SK-MEL-5 (cell line): Measurements from ENCODE around the gene MCL1. TPM values are rescaled to one million over a fixed set of nuclear protein-coding genes. Genes with fewer than 3 reads are reported as not detected.
"Not testable (repeated sequence)": the region's sequence is repeated elsewhere in the genome, so short reads cannot be mapped to it uniquely, and the experiment has no call there.

Experiments used
- DNase-seq: peaks from one replicate; pipeline ENCODE4 v3.0.0-alpha.2; 2016; ENCODE audit warnings: low read depth, low spot score
- in situ Hi-C: cut with HindIII; loops from 2 replicates; pipeline ENCODE4 v1.10.0; 2016; ENCODE audit warnings: low sequenced_read_pairs, high pct_unique_total_duplicates, low pct_unique_long_range_greater_than_20kb
- total RNA-seq: library from RNA; depleted of rRNA; stranded (reverse); fragments of >200 nt; shearing (Covaris generic); gene quantifications from 2 replicates; pipeline ENCODE4 v1.2.3, GENCODE V29; 2014

The MCL1 gene
- total RNA-seq, 1 experiment from 2014 or later: 123 TPM

DNA sequence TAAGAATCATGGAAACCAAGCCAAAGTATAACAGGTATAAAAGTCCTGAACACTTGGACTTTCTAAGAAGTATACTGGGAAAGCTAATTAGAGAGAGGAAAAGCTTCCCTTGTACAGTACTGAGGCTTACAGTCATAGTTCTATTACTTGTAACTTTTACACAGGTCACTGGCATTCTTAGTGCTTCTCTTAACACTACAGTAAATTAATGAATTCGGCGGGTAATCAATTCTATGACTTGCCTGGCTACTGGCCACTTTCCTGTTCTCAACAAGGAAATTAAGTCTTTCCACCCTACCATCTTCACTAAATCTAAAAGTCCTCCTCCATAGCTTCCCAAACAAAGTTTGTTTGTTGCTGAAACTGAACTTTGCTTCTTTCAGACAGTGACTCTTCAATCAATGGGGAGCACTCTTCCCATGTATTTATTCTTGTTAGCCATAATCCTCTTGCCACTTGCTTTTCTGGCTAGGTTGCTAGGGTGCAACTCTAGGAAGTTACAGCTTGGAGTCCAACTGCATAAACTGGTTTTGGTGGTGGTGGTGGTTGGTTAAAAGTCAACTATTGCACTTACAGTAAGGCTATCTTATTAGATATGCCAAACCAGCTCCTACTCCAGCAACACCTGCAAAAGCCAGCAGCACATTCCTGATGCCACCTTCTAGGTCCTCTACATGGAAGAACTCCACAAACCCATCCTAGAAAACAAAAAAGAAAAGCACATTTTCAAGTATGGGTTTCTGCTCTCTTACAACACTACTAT lies 2.4 kb downstream of the MCL1 start:
- no peak for DNase-seq
- in situ Hi-C loops: loop anchor here (10.0 kb wide), 1 partner anchor 68 kb away; no protein-coding TSS in a partner anchor

DNA sequence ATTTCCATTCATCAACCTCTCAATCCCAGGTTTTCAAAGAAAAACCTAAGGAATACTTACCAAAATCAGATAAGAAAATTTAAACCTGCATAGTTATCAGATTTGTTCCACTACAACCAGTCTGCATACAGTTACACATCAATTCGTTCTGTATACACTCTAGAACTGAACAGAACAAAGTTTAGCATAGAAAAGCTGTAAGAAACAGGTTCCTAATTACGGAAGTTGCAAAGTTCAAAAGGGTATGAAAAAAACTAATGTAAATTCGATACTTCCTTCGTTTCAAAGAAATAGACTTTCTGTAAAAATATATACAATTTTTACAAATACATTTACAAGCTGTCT lies 3.1 kb downstream of the MCL1 start:
- DNase-seq: no peak
- in situ Hi-C loops: loop anchor here (10.0 kb wide), 1 partner anchor 68 kb away; no protein-coding TSS in a partner anchor

DNA sequence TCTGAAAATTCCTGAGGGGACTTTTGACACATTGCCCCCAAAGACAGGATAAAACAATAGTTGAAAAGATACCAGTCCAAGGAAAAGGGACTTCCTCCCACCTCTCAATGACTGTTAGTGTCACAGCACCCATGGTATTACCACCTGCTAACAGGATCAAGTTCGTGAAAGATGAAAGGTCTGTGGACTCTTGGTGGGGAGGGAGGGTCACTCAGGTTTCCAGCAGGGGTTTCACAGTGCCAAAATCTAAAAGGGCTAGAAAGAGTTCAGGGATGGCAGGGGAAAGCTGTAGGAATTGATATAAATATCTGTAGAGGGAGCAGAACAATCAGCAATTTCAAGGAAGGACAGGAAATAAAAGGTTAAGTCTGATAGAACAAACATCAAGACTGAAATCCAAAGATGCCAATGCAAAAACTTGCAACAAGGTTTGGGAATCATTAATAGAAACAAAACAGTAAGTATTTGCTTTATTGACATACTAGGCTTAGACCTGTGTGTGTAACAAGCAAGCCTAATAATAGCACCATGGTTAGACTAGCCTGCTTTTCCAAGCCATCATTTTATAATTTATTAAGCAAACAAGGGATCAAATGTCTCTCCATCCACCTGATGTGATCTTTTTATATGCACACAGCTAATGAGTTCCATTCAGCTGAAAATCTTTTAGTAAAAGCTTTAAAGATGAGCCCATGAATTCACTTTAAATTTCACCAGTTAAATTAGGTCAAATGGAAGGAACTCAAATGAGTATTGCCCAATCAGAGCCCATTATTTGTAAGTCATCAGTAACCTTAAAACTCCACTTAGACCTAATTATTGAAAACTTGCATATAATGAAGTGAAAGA lies 3.7 kb downstream of the MCL1 start:
- in situ Hi-C loops: loop anchor here (10.0 kb wide), 1 partner anchor 69 kb away; no protein-coding TSS in a partner anchor
- no peak for DNase-seq

DNA sequence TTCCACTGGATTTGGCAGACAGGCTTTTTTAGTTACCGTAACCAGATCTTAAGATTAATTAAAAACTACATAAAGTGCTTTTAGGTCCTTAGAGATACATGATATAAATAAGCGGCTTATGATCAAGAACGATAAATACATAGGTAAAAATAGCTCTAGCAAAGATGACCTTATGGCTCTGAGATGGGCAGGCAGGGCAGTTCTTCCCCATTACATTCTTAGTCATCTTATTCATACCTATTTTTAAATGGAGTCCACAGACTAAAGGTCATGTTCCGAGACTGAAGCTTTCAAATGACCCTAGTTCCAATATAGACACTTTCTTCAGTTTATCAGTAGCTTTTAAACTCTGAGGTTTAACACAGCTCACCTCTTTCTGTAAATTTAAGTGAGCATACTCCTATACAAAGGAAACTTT lies 4.3 kb downstream of the MCL1 start:
- no peak for DNase-seq
- in situ Hi-C loops: loop anchor here (10.0 kb wide), 1 partner anchor 70 kb away; no protein-coding TSS in a partner anchor

DNA sequence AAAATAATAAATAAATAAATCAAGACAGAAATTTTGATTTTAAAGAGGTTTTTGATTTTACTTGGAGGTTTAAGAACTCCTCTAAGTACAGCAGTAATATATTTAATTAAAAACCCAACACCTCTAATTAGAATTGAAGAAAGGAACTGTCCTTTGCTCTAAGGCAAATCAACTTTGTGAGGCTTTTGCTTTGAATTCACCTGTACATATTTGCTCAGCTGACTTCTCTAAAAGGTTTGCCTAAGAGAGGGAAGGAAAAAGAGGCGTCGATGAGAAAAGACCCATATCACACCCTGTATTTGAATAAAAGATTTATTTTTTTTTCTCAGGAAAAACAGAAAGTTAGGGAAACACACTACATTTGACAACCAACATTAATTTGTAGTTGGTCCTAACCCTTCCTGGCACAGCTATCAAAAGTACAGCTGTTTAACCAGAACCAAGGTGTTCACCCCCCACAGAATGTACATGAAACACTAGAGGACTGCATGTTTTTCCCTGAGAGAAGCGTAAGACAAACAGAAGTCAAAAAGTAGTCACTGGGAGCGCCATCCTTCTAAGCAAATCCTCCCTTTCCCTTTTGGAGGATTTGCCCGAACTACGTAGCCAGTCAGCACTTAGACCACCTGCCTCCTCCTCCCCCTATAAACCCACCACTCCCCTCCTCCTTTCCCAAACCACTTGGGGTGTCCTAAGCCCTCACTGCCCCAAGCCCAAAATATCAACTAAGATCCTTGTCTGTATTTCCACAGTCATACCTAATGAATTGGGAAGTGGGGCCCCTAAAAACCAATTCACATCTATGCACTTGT lies 4.9 kb downstream of the MCL1 start:
- no peak for DNase-seq
- in situ Hi-C loops: loop anchor here (10.0 kb wide), 1 partner anchor 70 kb away; no protein-coding TSS in a partner anchor

DNA sequence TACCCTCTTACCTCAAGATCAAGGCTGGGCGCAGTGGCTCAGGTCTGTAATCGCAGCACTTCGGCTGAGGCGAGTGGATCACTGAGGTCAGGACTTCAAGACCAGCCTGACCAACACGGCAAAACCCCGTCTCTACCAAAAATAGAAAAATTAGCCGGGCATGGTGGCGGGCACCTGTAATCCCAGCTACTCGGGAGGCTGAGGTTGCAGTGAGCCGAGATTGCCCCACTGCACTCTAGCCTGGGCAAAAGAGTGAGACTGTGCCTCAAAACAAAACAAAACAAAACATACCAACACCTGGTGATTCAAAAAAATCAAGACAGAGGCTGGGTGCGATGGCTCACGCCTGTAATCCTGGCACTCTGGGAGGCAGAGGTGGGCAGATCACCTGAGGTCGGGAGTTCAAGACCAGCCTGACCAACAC lies 5.8 kb downstream of the MCL1 start:
- not testable (repeated sequence) for DNase-seq
- in situ Hi-C loops: loop anchor here (10.0 kb wide), 1 partner anchor 71 kb away; no protein-coding TSS in a partner anchor

DNA sequence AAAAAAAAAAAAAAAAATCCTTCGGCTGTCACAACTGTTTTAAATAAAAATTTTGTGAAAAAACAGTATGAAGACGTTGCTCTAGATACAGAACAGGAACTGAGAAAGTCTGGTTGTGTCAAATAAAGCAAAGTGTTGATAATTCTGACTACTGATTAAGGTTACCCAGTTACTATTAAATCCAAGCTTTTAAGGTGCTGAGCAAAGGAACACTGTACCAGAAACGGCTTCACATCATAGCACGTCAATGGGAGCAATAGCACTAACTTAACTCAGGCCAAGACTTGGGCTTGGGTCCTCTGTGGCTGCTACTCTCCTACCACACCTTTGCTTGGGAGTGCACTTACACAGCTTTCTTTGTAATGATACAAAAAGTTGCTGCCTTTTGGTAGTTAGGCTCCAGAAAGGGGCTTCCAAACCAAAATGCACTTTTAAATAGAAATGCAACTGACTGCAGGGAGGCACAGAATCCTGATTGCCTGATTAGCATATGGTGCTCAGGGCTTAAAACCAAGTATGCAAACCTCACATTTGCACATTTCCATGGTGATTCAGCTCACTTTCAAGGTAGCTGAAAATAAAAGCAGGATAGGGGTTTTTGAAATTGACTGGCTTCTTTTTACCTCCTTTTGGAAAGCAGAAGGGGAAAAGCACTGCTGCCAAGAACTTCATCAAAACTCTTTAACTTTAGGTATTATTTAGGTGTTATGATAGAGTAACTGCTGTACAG lies 6.3 kb downstream of the MCL1 start:
- DNase-seq: no peak
- in situ Hi-C loops: loop anchor here (10.0 kb wide), 1 partner anchor 72 kb away; no protein-coding TSS in a partner anchor

DNA sequence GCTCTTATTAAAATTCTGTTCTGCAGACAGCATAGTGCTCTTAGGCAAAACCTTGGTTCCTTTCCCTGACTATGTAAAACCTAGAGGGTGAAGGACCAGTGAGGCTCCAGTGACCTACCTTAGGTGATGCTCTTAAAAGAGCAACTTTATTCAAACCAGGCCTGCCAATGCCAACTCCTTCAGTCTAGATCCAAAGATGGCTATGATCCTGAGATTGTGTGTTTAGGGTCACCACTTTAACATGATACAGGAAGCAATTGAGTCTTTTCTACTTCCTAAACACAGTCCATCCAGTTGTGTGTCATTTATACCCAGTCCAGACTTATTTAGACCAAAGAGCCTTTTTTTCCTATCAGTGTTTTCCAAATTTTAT lies 10.8 kb downstream of the MCL1 start:
- no peak for DNase-seq
- in situ Hi-C loops: no loop called here

DNA sequence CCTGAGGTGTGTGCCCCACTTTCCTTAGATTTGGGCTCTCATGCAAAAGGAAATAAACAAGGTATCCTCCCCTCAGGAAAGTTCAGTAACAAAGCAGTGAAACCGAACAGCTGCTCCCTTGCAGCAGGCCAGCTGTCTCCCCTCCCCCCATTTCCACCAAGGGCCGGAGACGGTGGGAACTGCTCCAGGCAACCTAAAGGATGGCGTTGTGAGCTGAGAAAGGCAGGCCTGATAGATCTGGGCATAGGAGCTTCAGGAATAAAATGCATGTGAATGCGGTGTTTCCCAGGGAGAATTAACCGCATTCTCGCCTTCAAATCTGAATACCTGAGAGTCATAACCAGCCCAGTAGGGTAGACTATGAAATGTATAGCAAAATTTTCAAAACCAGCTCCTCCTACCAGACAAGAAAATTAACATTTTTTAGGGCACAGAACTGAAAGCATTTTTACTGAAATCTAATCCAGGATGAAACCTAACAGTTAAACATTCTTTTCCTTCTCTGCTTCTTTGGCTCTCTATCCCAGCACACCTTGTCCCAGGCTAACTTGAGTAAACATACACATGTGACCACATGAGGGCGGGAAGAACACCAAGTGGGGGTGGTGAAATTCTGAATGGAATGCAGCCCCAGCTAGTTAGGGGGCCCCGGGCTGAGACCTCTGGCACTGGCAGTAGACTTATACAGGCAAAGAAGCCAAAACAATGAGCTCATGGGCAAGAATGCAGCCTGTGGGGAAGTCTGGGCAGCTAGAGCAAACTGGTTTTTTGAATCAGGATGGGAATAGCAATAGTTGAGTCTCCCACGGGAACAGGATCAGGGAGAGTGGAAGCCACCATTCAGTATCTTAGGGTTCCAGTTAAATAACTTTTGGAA lies 11.5 kb downstream of the MCL1 start:
- DNase-seq: no peak
- in situ Hi-C loops: no loop called here

DNA sequence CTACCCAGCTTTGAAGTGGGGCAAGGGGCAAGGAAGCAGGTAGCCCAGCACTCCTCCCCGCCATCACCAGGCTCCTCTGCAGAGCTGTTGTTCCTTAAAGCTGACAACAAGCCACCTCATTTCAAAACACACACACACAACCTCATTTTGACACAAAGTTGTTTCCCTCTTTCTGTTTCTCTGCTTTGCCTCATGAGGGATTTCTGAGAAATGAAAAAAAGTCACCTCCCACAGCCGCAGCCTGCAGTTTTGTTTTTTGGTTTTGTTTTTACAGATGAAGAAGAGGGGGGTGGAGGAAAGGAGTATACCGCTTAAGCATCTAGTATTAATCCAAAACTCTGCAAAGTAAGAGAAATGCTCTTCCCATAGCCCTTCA lies 12.1 kb downstream of the MCL1 start:
- no peak for DNase-seq
- in situ Hi-C loops: no loop called here

DNA sequence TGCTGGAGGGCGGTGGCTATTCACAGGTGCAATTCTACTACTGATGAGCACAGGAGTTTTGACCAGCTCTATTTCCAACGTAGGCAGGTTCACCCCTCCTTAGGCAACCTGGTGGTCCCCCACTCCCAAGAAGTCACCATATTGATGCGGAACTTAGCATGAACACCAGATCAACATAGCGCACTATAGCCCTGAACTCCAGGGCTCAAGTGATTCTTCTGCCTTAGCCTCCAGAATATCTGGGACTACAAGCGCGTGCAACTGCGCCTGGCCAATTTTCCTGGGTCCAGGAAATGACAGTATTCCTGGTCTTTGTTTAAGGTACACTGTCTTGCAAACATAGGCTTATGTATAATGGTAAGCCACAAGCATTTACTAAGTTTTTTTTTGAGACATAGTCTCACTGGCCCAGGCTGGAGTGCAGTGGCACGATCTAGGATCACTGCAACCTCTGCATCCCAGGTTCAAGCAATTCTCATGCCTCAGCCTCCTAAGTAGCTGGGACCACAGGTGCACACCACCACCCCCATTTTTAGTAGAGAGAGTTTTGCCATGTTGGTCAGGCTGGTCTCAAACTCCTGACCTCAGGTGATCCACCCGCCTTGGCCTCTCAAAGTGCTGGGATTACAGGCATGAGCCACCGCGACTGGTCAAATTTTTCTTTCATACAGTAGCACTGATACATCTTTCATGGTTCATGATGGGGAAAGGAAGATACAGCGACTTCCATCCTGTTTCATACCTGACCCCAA lies 12.6 kb downstream of the MCL1 start:
- no peak for DNase-seq
- in situ Hi-C loops: no loop called here

DNA sequence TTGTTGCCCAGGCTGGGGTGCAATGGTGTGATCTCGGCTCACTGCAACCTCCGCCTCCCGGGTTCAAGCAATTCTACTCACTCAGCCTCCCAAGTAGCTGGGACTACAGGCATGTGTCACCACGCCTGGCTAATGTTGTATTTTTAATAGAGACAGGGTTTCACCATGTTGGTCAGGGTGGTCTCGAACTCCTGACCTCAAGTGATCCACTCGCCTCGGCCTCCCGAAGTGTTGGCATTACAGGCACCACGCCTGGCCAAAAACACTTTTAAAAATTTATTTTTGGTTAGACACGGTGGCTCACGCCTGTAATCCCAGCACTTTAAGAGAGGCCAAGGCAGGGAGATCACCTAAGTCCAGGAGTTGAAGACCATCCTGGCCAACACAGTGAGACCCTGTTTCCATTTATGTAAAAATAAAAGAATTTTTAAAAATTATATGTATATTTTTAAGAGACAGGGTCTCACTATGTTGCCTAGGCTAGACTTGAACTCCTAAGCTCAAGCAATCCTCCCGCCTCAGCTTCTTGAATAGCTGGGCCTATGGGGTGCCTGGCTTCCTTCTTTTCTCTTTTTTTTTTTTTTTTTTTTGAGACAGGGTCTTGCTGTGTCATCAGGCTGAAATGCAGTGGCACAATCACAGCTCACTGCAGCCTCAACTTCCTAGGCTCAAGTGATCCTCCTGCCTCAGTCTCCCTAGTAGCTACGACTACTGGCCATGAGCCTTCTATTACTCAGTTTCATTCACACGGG lies 14.0 kb downstream of the MCL1 start:
- in situ Hi-C loops: not testable (repeated sequence)

DNA sequence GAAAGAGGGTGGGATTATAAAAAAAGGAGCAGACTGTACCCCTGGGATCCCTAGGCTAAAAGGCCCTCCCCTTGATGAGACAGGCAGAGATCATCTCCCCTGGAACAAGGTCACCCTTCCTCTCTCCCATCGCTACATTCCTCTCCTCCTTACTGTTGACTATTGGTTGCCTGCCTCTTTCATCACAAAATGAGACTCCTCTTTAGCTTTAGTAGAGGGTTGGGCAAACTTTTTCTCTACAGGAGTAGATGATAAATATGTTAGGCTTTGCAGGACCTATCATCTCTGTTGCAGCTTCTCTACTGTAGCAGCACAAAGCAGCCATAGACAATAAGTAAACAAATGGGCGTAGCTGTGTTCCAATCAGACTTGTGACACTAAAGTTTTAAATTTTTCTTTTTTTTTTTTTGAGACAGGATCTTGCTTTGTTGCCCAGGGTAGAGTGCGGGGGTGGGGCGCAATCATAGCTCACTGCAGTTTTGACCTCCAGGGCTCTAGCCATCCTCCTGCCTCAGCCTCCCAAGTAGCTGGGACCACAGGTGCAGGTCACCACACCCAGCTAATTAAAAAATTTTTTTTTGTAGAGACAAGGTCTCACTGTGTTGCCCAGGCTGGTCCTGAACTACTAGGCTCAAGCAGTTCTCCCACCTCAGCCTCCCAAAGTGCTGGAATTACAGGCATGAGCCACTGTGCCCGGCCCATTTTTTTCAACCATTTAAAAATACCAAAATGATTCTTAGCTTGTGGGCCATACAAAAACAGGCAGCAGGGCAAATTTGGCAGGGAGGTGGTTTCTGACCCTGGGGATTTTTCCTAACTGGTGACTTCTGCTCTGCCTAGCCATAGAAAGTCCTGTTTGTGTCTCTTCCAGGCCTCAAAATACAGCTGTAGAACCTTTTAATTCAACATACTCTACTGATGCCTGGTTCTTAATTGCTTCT lies 15.1 kb downstream of the MCL1 start:
- DNase-seq: no peak
- in situ Hi-C loops: no loop called here

More for the DNA sequence above, 14.0 kb downstream of the MCL1 start:
- DNase-seq: not testable (repeated sequence)
